ENCODE data around the gene STARD10.

DNA sequence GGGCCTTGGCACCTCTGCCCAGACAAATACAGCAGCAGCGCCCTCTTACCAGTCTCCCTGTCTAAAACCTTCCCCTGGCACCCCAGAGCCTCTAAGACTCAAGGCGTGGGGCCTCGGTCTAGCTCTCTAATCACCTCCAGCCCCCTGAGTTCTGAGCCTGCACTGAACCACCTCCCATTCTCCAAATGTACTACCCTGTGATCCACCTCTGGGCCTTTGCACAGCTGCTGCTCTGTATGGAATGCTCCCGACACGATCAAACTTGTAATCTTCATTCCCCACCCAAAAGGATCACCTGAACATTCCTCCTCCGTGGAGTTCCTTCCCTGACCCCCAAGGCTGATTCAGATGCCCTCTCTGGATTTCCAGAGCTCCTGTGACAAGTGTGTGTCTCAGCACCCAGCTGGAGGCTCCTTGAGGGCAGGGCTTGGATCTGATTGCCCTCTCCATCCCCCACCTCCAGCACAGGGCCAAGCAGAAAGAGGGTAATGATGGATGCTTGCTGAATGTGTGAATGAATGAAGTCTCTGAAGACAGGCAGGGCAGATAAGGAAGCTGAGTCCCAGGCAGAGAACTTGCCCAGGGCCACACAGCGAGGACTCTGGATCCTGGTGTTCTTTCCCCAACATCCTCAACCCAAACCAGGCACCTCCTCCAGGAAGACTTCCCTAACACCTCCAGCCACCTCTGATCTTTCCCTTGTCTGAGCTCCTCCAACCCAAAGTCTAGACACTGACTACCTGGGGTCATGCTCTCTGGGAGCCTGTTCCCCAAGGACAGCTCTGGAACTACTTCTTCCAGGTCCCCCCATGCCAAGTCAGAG, 18.3 kb downstream of the STARD10 start:
- TF ChIP-seq CTCF (IDR thresholded peaks at IDR 0.05; ENCODE audit: low read depth, low read length, missing input control) (no peak), GABPA (IDR thresholded peaks at IDR 0.05 in 1 of 2, conservative IDR thresholded peaks at IDR 0.05 in 1 of 2) (no peak), JUND (IDR thresholded peaks at IDR 0.05) (no peak), RAD21 (IDR thresholded peaks at IDR 0.05) (no peak), SP1 (IDR thresholded peaks at IDR 0.05) (no peak), MAX (IDR thresholded peaks at IDR 0.05) (no peak), EGR1 (IDR thresholded peaks at IDR 0.05; ENCODE audit: low read depth in 2 of 2) (no peak), RXRA (IDR thresholded peaks at IDR 0.05) (no peak), REST (IDR thresholded peaks at IDR 0.05) (no peak), ATF3 (IDR thresholded peaks at IDR 0.05) (no peak), FOXA1 (IDR thresholded peaks at IDR 0.05) (no peak), NR2F2 (IDR thresholded peaks at IDR 0.05) (no peak)
- TF ChIP-seq, protein P1, sequence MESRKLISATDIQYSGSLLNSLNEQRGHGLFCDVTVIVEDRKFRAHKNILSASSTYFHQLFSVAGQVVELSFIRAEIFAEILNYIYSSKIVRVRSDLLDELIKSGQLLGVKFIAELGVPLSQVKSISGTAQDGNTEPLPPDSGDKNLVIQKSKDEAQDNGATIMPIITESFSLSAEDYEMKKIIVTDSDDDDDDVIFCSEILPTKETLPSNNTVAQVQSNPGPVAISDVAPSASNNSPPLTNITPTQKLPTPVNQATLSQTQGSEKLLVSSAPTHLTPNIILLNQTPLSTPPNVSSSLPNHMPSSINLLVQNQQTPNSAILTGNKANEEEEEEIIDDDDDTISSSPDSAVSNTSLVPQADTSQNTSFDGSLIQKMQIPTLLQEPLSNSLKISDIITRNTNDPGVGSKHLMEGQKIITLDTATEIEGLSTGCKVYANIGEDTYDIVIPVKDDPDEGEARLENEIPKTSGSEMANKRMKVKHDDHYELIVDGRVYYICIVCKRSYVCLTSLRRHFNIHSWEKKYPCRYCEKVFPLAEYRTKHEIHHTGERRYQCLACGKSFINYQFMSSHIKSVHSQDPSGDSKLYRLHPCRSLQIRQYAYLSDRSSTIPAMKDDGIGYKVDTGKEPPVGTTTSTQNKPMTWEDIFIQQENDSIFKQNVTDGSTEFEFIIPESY (IDR thresholded peaks at IDR 0.05): no peak
